Anterior cingulate cortex (tissue), 58 donors: ENCODE data around the gene DPH6.
"Not testable (repeated sequence)": the region's sequence is repeated elsewhere in the genome, so short reads cannot be mapped to it uniquely, and the experiment has no call there.

Experiments used
- DNase-seq, 58 donors: peaks; one replicate each; lab custom pipeline; 2025; lab: John Stamatoyannopoulos, UW

The DPH6 gene

GRCh38 chr15:35441279-35441678 lies 104.7 kb downstream of the DPH6 start:
- not testable (repeated sequence) for DNase-seq

- DNase-seq, result no peak
Observed at GRCh38 chr15:35440265-35440664, 105.7 kb downstream of the DPH6 start.

GRCh38 chr15:35439291-35439690 lies 106.7 kb downstream of the DPH6 start:
- DNase-seq, result no peak

GRCh38 chr15:35437157-35437556 lies 108.8 kb downstream of the DPH6 start:
- no peak for DNase-seq

- DNase-seq, result no peak
Observed at GRCh38 chr15:35436422-35436821, 109.5 kb downstream of the DPH6 start.

- DNase-seq, result no peak
Observed at GRCh38 chr15:35431281-35431680, 114.7 kb downstream of the DPH6 start.

- no peak for DNase-seq
Observed at GRCh38 chr15:35430301-35430700, 115.7 kb downstream of the DPH6 start.

GRCh38 chr15:35427496-35427895 lies 118.5 kb downstream of the DPH6 start:
- no peak for DNase-seq

GRCh38 chr15:35427091-35427490 lies 118.9 kb downstream of the DPH6 start:
- no peak for DNase-seq

- DNase-seq, result no peak
Observed at GRCh38 chr15:35410775-35411174, 135.2 kb downstream of the DPH6 start.

- DNase-seq, result no peak
Observed at GRCh38 chr15:35399901-35400300, 146.1 kb downstream of the DPH6 start.

- no peak for DNase-seq
Observed at GRCh38 chr15:35397027-35397426, 148.9 kb downstream of the DPH6 start.

GRCh38 chr15:35394416-35394815 lies 151.5 kb downstream of the DPH6 start:
- no peak for DNase-seq

GRCh38 chr15:35393398-35393797 lies 152.6 kb downstream of the DPH6 start:
- DNase-seq, result no peak

- DNase-seq, result not testable (repeated sequence)
Observed at GRCh38 chr15:35391408-35391984, 154.5 kb downstream of the DPH6 start.

- no peak for DNase-seq
Observed at GRCh38 chr15:35383506-35383905, 162.5 kb downstream of the DPH6 start.

GRCh38 chr15:35381328-35381727 lies 164.6 kb downstream of the DPH6 start:
- DNase-seq, result no peak

GRCh38 chr15:35379972-35380371 lies 166.0 kb downstream of the DPH6 start:
- DNase-seq, result no peak

GRCh38 chr15:35378454-35378853 lies 167.5 kb downstream of the DPH6 start:
- not testable (repeated sequence) for DNase-seq

GRCh38 chr15:35376707-35377106 lies 169.3 kb downstream of the DPH6 start:
- no peak for DNase-seq

- DNase-seq, result no peak
Observed at GRCh38 chr15:35374661-35375060, 171.3 kb downstream of the DPH6 start.

- no peak for DNase-seq
Observed at GRCh38 chr15:35362195-35362829, 183.7 kb downstream of the DPH6 start.

- no peak for DNase-seq
Observed at GRCh38 chr15:35358824-35359223, 187.1 kb downstream of the DPH6 start.
